OCI-LY1 (cell line): ENCODE measurements around the gene ZFYVE27.

Source experiments
- H2AFZ ChIP-seq: fragments of 200-600 bp; sonication (generic), shearing (Covaris generic); 2 replicates; pipeline ENCODE4 v1.6.0; 2014; ENCODE audit warnings: antibody characterized with exemption, mild to moderate bottlenecking, low read length
- H3F3A ChIP-seq: fragments of 200-600 bp; sonication (generic), shearing (Covaris generic); 2 replicates; pipeline ENCODE4 v1.6.0; 2014; ENCODE audit warnings: mild to moderate bottlenecking, antibody characterized with exemption, low read length, moderate library complexity; ENCODE audit not compliant: insufficient read depth
- H3K27ac ChIP-seq: fragments of 200-600 bp; sonication (generic); 2 replicates; pipeline ENCODE4 v1.5.1; 2014; ENCODE audit warnings: low read length, mixed run types, mild to moderate bottlenecking, low read depth; ENCODE audit not compliant: poor library complexity, severe bottlenecking
- H3K27me3 ChIP-seq: fragments of 200-600 bp; sonication (generic); 2 replicates; pipeline ENCODE4 v1.6.0; 2014; ENCODE audit warnings: antibody characterized with exemption, mild to moderate bottlenecking, low read length, moderate library complexity; ENCODE audit not compliant: insufficient read depth
- H3K36me3 ChIP-seq: fragments of 200-600 bp; sonication (generic); 2 replicates; pipeline ENCODE4 v1.6.1; 2014; ENCODE audit warnings: mild to moderate bottlenecking, antibody characterized with exemption, low read length, moderate library complexity, mixed read lengths; ENCODE audit not compliant: insufficient read depth
- H3K4me1 ChIP-seq: fragments of 200-600 bp; sonication (generic); 2 replicates; pipeline ENCODE4 v1.5.1; 2014; ENCODE audit warnings: mild to moderate bottlenecking, low read length, moderate library complexity; ENCODE audit not compliant: insufficient read depth, severe bottlenecking
- H3K4me2 ChIP-seq: fragments of 200-600 bp; sonication (generic), shearing (Covaris generic); 2 replicates; pipeline ENCODE4 v1.6.1; 2014; ENCODE audit warnings: low read length
- H3K4me3 ChIP-seq: fragments of 200-600 bp; sonication (generic); 2 replicates; pipeline ENCODE4 v1.5.1; 2014; ENCODE audit warnings: low read length, low read depth, mild to moderate bottlenecking, mixed read lengths; ENCODE audit not compliant: poor library complexity, severe bottlenecking
- H3K79me2 ChIP-seq: fragments of 200-600 bp; shearing (Covaris generic); 2 replicates; pipeline ENCODE4 v1.6.1; 2016; ENCODE audit warnings: mixed run types, low read length, mixed read lengths; ENCODE audit not compliant: insufficient read depth
- H3K9ac ChIP-seq: fragments of 200-600 bp; sonication (generic), shearing (Covaris generic); 2 replicates; pipeline ENCODE4 v1.6.1; 2014; ENCODE audit warnings: mild to moderate bottlenecking, low read length, mixed read lengths
- H3K9me2 ChIP-seq: fragments of 200-600 bp; sonication (generic), shearing (Covaris generic); 2 replicates; pipeline ENCODE4 v1.6.1; 2014; ENCODE audit warnings: low read depth, mild to moderate bottlenecking, low read length, mixed read lengths
- H3K9me3 ChIP-seq: fragments of 200-600 bp; shearing (Covaris generic); 2 replicates; pipeline ENCODE4 v1.6.1; 2014; ENCODE audit warnings: low read length, mixed read lengths
- H4K20me1 ChIP-seq: fragments of 200-600 bp; sonication (generic), shearing (Covaris generic); 2 replicates; pipeline ENCODE4 v1.6.0; 2016; ENCODE audit warnings: mild to moderate bottlenecking, low read length; ENCODE audit not compliant: insufficient read depth
- CTCF ChIP-seq: fragments of 200-600 bp; sonication (generic), shearing (Covaris generic); IDR thresholded peaks from 2 replicates; pipeline ENCODE4 v1.5.1; 2017; ENCODE audit warnings: mild to moderate bottlenecking, antibody characterized with exemption, low read length, moderate library complexity, mixed read lengths
- EZH2 ChIP-seq: fragments of 200-600 bp; sonication (generic), shearing (Covaris generic); IDR thresholded peaks from 2 replicates; pipeline ENCODE4 v1.8.0; 2017; ENCODE audit warnings: borderline replicate concordance, mixed run types, mild to moderate bottlenecking, antibody characterized with exemption, low read length, moderate library complexity, mixed read lengths

The ZFYVE27 gene

GRCh38 chr10:97740613-97741012 lies 3.7 kb downstream of the ZFYVE27 start:
- Histone ChIP-seq H3K9me2 (no peaks in the 10 kb centered on the region), H3K79me2 (peaks cover 8% of the 10 kb centered on the region; the same call in 1 of the 2 replicates), H3K9ac (no peak overlapping the region), H4K20me1 (no peaks in the 10 kb centered on the region), H3K4me1 (peaks cover 19% of the 10 kb centered on the region), H3K9me3 (no peaks in the 10 kb centered on the region), H3K27me3 (no peaks in the 10 kb centered on the region), H3K36me3 (peaks cover 24% of the 10 kb centered on the region), H3K4me2 (no peak overlapping the region), H3K4me3 (no peak overlapping the region), H3F3A (no peaks in the 10 kb centered on the region), H2AFZ (no peak overlapping the region), H3K27ac (no peak overlapping the region)
- TF ChIP-seq EZH2, result no peak

DNA sequence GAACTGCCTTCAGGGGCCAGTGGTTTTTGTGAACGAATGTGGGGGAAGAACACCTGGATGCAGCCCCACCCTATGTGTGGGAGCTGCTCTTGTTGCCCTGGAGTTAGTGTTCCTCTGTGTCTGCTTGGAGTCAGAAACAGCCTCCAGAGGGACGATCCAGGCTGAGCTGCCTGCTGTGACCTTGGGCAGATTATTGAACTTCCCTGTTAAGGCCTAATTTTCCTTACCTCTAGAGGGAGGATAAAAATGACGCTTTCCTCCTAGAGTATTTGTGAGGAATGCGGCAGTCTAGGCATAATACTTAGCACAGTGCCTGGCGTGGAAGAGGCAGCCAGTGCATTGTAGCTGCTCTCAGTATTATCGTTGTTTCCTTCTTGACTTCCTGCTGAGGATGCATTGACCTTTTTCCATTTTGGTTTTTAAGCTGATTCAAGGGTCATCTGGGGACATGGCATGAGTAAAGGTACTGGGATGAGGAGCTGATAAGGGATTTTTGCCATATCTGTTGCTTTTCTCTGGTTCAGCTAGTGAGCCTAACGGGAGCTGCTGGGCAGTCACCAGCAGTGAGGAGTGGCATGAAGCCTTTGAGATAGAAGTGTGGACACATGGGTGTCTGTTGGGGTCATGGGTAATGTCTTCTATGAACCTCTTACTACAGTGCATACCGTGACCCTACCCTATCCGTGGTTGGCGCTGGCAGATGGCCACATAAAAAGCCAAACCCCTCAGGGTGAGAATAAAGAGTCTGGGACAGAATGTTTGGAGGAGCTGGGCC lies 6.4 kb downstream of the ZFYVE27 start:
- Histone ChIP-seq H2AFZ (no peak overlapping the region), H3K4me2 (no peak overlapping the region), H3K4me1 (peaks cover 3% of the 10 kb centered on the region), H3K9me3 (no peaks in the 10 kb centered on the region), H3K36me3 (peaks cover 27% of the 10 kb centered on the region; the same call in 1 of the 2 replicates), H3K4me3 (no peak overlapping the region), H3K27ac (no peak overlapping the region), H3K27me3 (no peaks in the 10 kb centered on the region), H3K79me2 (no peaks in the 10 kb centered on the region), H4K20me1 (no peaks in the 10 kb centered on the region), H3K9me2 (no peaks in the 10 kb centered on the region), H3K9ac (no peak overlapping the region), H3F3A (no peaks in the 10 kb centered on the region)
- TF ChIP-seq CTCF, result no peak

DNA sequence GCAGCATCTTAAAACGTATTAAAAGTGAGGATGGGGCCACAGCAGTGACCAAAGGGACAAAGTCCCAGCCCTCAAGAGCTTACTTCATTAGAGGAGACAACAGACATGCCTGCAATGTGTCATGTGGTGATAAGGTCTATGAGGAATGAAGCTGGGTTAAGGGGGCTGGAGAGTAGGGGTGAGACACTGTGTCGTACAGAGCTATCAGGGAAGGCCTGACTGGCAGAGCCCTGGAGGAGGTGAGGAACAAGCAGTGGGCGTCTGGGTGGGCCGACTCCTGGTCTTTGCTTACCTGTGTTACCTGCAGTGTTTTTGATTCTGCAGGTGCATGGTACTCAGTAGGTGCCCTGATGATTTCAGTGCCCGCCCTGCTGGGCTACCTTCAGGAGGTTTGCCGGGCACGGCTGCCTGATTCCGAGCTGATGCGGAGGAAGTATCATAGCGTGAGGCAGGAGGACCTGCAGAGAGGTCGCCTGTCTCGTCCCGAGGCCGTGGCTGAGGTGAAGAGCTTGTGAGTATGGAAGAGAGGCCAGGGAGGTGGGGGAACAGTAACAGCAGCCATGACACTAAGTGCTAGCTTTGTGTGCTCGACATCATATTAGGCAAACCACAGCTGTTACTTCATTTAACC lies 7.6 kb downstream of the ZFYVE27 start:
- Histone ChIP-seq H3K4me2 (no peak overlapping the region), H3F3A (no peaks in the 10 kb centered on the region), H3K79me2 (no peaks in the 10 kb centered on the region), H3K27ac (no peak overlapping the region), H3K4me3 (no peak overlapping the region), H3K9ac (no peak overlapping the region), H3K9me2 (no peaks in the 10 kb centered on the region), H3K9me3 (no peaks in the 10 kb centered on the region), H3K27me3 (no peaks in the 10 kb centered on the region), H3K4me1 (no peaks in the 10 kb centered on the region), H2AFZ (no peak overlapping the region), H4K20me1 (no peaks in the 10 kb centered on the region), H3K36me3 (peaks cover 34% of the 10 kb centered on the region; the same call in 1 of the 2 replicates)
- TF ChIP-seq CTCF (no peak), EZH2 (no peak)
